HepG2 (cell line): ENCODE measurements around the gene TIMM17B. TPM values are rescaled to one million over a fixed set of nuclear protein-coding genes. Genes with fewer than 3 reads are reported as not detected.
A peak's percentile ranks its signal among the peaks of the same experiment; 100 is the strongest.

Source experiments
- DRAP1 ChIP-seq: IDR thresholded peaks from 2 replicates; pipeline ENCODE4 v1.6.1; 2016; ENCODE audit warnings: missing genetic modification reagents, missing compliant biosample characterization
- FOXC1 ChIP-seq: sonication (generic); formaldehyde crosslinking; IDR thresholded peaks from 2 replicates; pipeline ENCODE4 v1.8.0; 2022; ENCODE audit warnings: mild to moderate bottlenecking, missing genetic modification reagents, borderline replicate concordance
- HMG20A ChIP-seq: IDR thresholded peaks from 2 replicates; pipeline ENCODE4 v1.6.1; 2016; ENCODE audit warnings: borderline replicate concordance
- JARID2 ChIP-seq: sonication (generic); formaldehyde crosslinking; IDR thresholded peaks from 2 replicates; pipeline ENCODE4 v1.8.1; 2023; ENCODE audit warnings: missing genetic modification reagents, inconsistent platforms; ENCODE audit not compliant: insufficient replicate concordance
- NCOA2 ChIP-seq: sonication (generic); formaldehyde crosslinking; IDR thresholded peaks from 2 replicates; pipeline ENCODE4 v1.8.0; 2022; ENCODE audit warnings: inconsistent platforms
- POLR2G ChIP-seq: fragments of 200-400 bp; formaldehyde crosslinking; IDR thresholded peaks from 2 replicates; pipeline ENCODE4 v1.6.1; 2018; ENCODE audit warnings: mild to moderate bottlenecking, low read depth, low read length, moderate library complexity
- SNRNP70 ChIP-seq: fragments of 200-400 bp; formaldehyde crosslinking; IDR thresholded peaks from 2 replicates; pipeline ENCODE4 v1.6.1; 2017; ENCODE audit warnings: mild to moderate bottlenecking, low read depth, low read length, moderate library complexity
- SPEN ChIP-seq: sonication (generic); formaldehyde crosslinking; IDR thresholded peaks from 2 replicates; pipeline ENCODE4 v1.5.1; 2020; ENCODE audit warnings: low read depth, mild to moderate bottlenecking, missing genetic modification reagents
- ZNF18 ChIP-seq: sonication (generic); formaldehyde crosslinking; IDR thresholded peaks from 2 replicates; pipeline ENCODE4 v1.8.0; 2022; ENCODE audit warnings: mild to moderate bottlenecking, missing genetic modification reagents; ENCODE audit not compliant: insufficient replicate concordance
- ZNF646 ChIP-seq: sonication (generic); formaldehyde crosslinking; IDR thresholded peaks from 2 replicates; pipeline ENCODE4 v1.9.0; 2021; ENCODE audit warnings: mild to moderate bottlenecking, missing genetic modification reagents
- ZNF713 ChIP-seq: sonication (generic); formaldehyde crosslinking; IDR thresholded peaks from 2 replicates; pipeline ENCODE4 v1.4.0; 2020; ENCODE audit warnings: mild to moderate bottlenecking, missing genetic modification reagents
- ZNF839 ChIP-seq: sonication (generic); formaldehyde crosslinking; IDR thresholded peaks from 2 replicates; pipeline ENCODE4 v1.4.0; 2020; ENCODE audit warnings: missing genetic modification reagents, mild to moderate bottlenecking, borderline replicate concordance
- ZSCAN25 ChIP-seq: sonication (generic); formaldehyde crosslinking; IDR thresholded peaks from 2 replicates; pipeline ENCODE4 v1.8.0; 2022; ENCODE audit warnings: mild to moderate bottlenecking, missing genetic modification reagents
- polyA plus RNA-seq, 8 experiments: library from polyadenylated mRNA; depleted of rRNA in 3 of 8; stranded (reverse) in 7 of 8; unstranded in 1 of 8; fragments of >200 nt; fragmentation: Illumina TruSeq in 4 of 8; extraction: Trizol in 4 of 8; gene quantifications; 2 replicates each; pipeline versions ENCODE4 v1.2.1 to v1.2.3, GENCODE V29; 2011 to 2016; ENCODE audit warnings: low read depth in 4 of 8, missing spikeins in 1 of 8, mixed read lengths in 1 of 8; ENCODE audit not compliant: insufficient read depth in 1 of 8
- total RNA-seq, 5 experiments: library from RNA; depleted of rRNA; stranded (reverse); fragments of >200 nt; fragmentation: Illumina TruSeq; extraction: Trizol; gene quantifications; 2 replicates each; pipeline ENCODE4 v1.2.3, GENCODE V29; 2016; ENCODE audit warnings: low read depth in 1 of 5
- TF ChIP-seq, protein P1 (sequence below), 2 experiments: sonication (generic) in 1 of 2; formaldehyde crosslinking in 1 of 2; IDR thresholded peaks; 2 replicates each; pipeline versions ENCODE4 v1.6.1 to v1.9.0; 2014 to 2022; ENCODE audit warnings: antibody characterized with exemption in 1 of 2, borderline replicate concordance in 1 of 2, inconsistent platforms in 1 of 2, low read depth in 1 of 2, missing genetic modification reagents in 1 of 2

The TIMM17B gene
- total and polyA plus RNA-seq, 2 of the 13 experiments (the other 11 are each of a cell fraction or from before 2014, with no cell fraction given) = 56.0 to 72.5 TPM

GRCh38 chrX:48897625-48898306, at the start of gene TIMM17B, which contains the start of gene PQBP1 (continued):
- TF ChIP-seq, protein P1, sequence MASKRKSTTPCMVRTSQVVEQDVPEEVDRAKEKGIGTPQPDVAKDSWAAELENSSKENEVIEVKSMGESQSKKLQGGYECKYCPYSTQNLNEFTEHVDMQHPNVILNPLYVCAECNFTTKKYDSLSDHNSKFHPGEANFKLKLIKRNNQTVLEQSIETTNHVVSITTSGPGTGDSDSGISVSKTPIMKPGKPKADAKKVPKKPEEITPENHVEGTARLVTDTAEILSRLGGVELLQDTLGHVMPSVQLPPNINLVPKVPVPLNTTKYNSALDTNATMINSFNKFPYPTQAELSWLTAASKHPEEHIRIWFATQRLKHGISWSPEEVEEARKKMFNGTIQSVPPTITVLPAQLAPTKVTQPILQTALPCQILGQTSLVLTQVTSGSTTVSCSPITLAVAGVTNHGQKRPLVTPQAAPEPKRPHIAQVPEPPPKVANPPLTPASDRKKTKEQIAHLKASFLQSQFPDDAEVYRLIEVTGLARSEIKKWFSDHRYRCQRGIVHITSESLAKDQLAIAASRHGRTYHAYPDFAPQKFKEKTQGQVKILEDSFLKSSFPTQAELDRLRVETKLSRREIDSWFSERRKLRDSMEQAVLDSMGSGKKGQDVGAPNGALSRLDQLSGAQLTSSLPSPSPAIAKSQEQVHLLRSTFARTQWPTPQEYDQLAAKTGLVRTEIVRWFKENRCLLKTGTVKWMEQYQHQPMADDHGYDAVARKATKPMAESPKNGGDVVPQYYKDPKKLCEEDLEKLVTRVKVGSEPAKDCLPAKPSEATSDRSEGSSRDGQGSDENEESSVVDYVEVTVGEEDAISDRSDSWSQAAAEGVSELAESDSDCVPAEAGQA (IDR thresholded peaks at IDR 0.05; ENCODE audit: low read depth) = 0 out of 2 replicates have a peak, but pooled peaks have one; percentile 22
- TF ChIP-seq, protein P1 (CRISPR knock-in tag; IDR thresholded peaks at IDR 0.05; ENCODE audit: borderline replicate concordance) = no peak
- TF ChIP-seq SNRNP70 (no peak), ZNF839 (no peak), ZNF646 (CRISPR knock-in tag) (no peak), ZNF18 (no peak), NCOA2 (CRISPR knock-in tag) (no peak), DRAP1 (CRISPR knock-in tag) (peak; percentile 84), HMG20A (no peak), SPEN (CRISPR knock-in tag) (peak; percentile 57; the same call in 1 of the 2 replicates), POLR2G (peak; percentile 85), JARID2 (no peak), ZNF713 (CRISPR knock-in tag) (no peak), FOXC1 (peak; percentile 64; the same call in 1 of the 2 replicates), ZSCAN25 (CRISPR knock-in tag) (no peak)
